ENCODE measurements around the gene EN2.
A peak's percentile ranks its signal among the peaks of the same experiment; 100 is the strongest.

EN2 gene

DNA sequence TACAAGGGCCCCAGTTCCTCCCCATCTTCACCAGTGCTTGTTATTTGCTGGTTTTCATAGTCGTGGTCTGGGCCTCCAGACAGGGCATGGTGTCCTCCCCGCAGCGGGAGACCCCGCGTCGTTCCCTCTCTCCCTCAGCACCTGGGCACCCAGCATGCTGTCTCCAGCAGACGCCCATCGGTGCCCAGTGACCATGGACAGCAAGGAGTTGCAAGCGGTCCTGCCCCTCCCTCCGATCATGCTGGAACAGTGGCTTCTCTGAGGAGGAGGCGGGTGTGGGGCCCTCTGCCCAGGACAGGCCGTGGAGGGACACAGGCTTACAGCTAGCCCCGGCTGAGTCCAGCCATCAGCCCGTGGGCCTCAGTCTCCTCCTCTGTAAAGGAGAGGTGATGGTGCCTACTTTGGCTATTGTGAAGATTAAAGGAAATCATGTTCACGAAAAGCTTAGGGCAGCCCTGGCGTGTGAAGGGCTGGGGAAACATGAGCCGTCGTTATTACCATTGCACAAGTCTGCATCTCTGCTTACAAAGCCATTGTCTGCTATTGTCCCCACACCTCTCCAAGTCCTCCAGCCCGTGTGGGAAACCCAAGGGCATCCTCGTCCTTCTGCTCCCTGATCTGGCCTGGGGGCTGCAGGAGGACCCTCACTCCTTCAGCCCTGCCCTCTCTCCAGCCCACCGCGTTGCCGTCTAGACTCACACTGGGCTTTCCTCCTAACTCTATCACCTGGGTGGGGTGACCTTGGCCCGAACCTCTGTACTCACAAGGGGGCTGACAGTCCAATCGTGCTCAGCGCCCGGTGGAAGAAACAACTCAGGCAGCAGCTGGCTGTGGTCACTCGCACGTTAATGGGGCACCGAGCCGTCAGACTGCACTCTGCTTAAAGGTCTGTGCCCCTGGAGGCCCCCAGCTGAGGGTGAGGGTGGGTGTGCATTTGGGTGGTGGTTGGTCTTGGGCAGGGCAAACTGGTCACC lies 29.9 kb downstream of the EN2 start:
- TF ChIP-seq ZNF274 (IDR thresholded peaks at IDR 0.05; ENCODE audit: low read depth, low read length): no peak

DNA sequence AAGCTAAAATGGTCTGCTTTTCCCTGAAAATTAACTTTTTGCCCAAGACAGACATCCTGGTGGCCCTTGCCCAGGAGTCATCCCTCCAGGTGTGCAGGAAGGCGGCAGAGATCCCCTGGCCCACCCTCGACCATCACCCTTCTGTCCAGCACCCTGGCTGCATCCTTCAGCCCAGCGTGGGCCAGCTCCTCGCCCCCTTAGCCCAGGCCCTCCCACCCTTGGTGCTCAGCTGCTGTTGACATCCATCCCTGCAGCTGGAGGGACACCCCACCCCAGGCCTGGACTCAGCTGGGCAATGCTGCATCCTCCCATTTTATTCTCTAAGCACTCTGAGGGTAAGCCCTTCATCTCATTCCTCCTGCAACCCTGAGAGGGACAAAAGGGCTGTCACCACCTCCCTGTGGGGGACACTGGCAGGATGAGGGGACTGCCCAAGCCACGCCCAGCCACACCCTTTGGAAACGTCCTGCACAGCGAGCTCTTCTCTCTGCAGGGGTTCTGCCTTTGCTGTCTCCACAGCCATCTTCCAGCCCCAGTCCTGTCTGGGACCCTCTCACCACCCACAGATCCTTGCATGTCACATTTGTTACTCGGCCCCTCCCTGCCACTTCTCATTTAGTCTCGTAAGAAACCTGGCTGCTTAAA lies 30.7 kb downstream of the EN2 start:
- TF ChIP-seq ZNF274 (IDR thresholded peaks at IDR 0.05; ENCODE audit: low read depth, low read length): no peak
- no peak overlapping the region for H3K4me3 ChIP-seq (ENCODE audit: low read length)

More for the DNA sequence above, 29.9 kb downstream of the EN2 start:
- no peak overlapping the region for H3K4me3 ChIP-seq (ENCODE audit: low read length)

DNA sequence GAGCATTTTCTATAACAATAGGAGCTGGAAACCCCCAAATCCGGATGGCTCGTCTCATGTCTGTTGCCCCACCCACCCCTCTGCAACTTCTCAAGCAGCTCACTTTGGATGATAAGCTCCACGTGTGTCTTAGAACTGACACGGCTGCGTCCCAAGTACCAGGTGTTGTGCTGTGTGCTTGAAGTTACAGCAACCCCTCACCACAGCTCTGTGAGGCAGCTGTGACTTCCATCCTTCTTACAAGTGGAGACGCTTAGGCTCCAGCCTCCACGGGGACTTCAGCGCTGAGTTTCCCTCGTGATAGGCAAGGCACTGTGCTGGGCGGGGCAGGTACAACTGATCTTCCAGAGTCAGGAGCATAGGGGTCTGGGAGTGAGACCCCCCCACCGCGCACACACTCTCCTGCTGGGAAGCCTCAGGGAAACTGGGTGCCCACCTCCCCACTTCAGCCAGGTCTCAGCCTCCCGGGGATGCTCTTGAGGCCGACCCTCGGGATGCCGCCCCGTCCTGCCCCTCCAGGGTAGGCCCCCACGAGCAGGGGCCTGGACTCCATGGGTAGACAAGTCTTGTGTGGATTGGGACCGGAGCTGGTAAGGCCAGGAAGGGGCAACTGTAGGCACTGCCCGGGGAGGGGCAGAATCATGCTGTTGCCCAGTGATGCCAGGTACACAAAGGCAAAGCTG lies 31.4 kb downstream of the EN2 start:
- H3K4me3 ChIP-seq (ENCODE audit: low read length): no peak overlapping the region
- no peak for TF ChIP-seq ZNF274 (IDR thresholded peaks at IDR 0.05; ENCODE audit: low read depth, low read length)

DNA sequence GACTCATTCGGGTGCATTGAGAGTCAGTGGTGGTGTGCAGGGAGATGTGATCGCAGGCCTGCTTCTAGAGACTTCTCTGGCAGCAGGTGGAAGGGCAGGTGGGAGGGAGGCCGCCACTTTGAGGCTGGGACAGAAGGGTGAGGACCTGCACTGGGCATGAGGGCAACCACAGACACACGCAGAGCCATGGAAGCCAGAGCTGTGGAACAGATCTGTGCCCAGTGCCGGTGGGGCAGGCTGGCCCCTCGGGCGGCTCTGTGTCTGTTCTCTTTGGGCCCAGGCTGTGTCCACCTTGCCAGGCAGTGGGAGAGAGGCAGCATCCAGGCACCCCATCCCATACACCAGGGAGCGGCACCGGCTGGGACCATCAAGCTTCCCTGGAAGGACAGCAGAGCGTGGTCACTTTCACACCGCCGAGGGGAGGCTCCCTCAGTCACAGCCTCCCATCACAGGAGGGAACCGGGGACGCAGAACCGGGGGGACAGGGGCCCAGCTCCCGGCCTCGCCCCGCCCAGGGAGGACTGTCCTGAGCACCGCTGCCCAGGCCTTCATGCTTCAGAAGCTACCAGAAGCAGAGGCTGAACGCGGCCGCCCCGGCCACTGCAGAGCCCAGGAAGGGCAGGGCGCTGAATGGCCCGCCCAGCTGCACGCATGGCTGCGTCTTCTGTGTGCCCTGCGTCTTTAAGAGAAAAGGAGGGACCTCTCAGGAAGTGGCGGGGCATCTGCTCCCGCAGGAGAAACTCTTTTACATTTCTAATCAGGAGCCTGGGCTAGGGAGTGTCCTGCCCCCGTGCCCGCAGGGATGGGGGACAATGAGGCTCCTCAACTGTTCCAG lies 32.1 kb downstream of the EN2 start:
- peak overlapping the region; percentile 13; the same call in 1 of the 2 replicates for H3K4me3 ChIP-seq (ENCODE audit: low read length)
- no peak for TF ChIP-seq ZNF274 (IDR thresholded peaks at IDR 0.05; ENCODE audit: low read depth, low read length)

DNA sequence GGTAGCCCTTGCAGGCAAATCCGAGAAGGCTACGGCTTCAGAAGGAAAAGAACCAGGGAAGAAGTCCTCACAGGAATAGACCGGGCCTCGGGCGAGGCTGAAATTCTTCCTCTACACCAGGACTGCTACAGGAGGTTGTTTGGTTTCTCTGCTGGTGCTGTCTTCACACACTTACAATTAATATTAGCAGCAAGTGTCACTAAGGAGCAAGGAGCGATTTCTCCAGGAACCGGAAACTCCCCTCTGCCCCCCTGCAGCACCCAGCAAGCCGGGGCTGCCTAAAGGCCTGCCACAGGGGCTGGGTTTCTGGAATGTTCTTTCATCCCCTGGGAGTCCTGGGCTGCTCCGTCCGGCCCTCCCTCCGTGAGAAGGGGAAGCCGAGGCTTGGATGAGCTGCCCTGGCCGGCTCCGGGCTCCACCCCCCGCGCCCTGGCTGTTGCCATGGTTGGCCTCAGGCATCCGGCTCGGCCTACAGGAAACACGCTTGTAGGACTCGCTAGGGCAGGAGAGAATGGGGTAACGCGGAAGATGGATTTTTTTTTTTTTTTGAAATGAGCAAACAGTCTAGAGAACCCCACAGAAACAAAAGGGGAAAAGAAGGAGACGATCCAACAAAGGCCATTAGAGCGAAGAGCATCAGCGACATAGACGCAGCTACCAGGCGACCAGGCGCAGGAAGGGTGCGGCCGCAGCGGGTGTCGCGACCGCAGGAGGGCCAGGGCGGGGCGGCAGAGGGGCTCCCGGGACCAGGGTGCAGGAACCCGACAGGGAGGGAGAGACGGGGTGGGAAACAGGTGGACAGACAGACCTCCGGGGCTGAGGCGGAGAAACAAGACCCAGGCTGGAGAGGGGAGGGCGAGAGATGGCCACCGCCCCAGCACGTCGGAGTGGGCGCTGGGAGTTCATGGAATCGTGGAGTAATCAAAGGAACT lies 33.0 kb downstream of the EN2 start:
- TF ChIP-seq ZNF274 (IDR thresholded peaks at IDR 0.05; ENCODE audit: low read depth, low read length): no peak
- H3K4me3 ChIP-seq (ENCODE audit: low read length): peak overlapping the region; percentile 13; the same call in 1 of the 2 replicates

DNA sequence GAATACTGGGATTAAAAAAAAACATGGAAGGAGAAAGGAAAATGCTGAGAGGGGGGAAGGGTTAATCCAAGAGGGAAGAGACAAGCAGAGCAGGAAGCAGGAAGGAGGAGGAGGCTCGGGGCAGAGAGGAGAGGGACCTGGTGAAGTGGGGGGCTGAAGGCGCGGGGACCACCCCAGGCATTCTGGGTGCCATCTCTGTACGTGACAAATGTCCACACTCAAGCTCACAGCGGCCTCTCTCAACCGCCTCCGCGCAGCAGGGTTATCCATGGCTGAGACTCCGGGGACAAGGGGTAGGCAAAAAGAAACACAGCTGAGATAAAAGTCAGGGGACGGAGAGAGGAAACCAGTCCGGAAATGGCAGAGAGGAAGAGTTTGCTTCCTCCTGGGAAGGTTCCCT lies 33.9 kb downstream of the EN2 start:
- no peak overlapping the region; the same call in 1 of the 2 replicates for H3K4me3 ChIP-seq (ENCODE audit: low read length)

DNA sequence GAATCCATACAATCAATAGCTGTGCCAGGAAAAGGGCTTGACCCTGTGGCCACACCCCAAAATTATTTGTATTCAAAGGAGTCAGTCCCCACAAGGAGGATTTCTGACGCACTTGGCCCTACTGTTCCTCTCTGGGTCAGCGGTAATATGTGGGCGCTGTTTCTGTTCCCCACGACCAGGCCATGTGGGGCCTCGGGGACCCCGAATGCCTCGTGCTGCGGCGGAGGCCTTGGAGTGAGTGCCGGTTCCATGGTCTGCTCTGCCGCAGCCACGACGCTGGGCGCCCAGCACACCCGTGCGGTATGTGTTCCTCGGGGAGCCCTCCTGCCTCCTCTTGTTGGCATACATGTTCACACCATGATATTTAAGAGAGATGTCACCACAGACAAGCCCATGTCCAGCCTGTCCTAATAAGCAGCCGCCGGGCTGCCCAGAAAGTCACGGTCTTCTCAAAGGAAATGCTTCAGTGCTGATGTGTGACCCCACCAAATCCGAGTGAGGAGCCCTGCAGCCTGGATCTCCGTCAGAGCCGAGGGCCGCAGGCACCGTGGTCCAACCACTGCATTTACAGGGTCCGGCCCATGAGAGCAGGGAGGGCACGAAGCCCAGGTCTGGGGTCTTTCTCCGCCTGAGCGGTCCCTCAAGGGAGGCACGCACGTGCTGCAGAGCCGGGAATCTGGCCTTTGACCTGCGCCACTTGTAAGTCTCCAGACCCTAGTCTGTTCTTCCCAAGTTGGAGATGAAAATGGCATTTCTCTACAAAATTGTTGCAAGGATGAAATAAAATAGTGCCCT lies 36.0 kb downstream of the EN2 start:
- no peak overlapping the region for H3K4me3 ChIP-seq (ENCODE audit: low read length)
- no peak for TF ChIP-seq ZNF274 (IDR thresholded peaks at IDR 0.05; ENCODE audit: low read depth, low read length)

More for the DNA sequence above, 33.9 kb downstream of the EN2 start:
- no peak for TF ChIP-seq ZNF274 (IDR thresholded peaks at IDR 0.05; ENCODE audit: low read depth, low read length)

DNA sequence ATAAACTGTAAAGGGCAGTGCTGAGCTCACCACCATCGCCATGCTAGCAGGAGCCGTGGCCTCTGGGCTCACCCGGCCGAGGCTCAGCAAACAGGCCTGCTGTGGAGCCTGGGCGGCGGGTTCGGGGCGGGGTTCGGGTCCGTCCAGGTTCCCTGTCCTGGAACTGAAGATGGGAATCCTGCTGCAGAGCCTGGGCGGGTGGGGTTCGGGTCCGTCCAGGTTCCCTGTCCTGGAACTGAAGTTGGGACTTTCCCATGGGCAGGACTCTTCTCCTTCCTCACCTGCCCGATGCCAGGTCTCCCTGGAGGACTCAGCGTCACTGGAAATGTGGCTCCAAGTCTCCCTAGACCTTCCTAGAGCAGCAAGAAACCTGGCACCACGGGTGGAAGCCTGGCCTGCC lies 36.6 kb downstream of the EN2 start:
- no peak overlapping the region for H3K4me3 ChIP-seq (ENCODE audit: low read length)
- TF ChIP-seq ZNF274 (IDR thresholded peaks at IDR 0.05; ENCODE audit: low read depth, low read length): no peak

DNA sequence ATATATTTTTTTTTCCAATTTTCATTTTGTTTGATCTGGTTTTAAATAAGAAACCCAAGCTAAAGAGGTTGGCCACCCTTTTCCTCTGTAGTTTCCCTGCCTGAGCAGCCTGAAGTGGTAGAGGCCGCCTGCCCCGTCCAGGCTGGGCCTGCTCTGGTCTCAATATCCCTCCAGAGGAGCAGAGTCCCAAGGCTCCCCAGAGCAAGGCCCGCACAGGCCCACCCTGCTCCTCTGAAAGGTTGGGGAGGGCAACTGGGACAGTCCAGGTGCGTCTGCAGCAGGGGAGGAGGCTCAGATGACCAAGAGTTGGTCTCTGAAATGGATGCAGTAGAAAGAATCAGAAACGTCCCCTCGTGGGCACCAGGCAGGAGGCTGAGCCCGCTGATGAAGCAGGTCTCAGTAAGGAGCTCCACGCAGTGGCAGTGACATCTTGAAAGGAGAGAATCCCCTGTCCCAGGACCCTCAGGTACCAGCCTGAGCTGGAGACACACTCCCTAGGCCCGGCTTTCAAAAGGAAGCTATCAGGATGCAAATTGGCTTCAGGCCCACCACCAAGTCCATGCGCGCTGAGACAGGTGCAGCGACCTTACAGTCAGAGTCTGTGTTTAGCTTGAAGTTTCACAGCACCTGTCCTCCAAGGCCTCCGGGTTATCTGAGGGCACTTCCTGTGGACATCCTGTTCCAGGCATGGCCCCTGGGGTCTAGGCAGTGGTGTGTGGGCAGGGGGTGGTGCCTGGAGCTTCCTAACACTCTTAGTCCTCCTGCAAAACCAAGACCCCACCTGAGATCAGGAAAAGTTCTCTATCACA lies 37.7 kb downstream of the EN2 start:
- H3K4me3 ChIP-seq (ENCODE audit: low read length): no peak overlapping the region
- no peak for TF ChIP-seq ZNF274 (IDR thresholded peaks at IDR 0.05; ENCODE audit: low read depth, low read length)

DNA sequence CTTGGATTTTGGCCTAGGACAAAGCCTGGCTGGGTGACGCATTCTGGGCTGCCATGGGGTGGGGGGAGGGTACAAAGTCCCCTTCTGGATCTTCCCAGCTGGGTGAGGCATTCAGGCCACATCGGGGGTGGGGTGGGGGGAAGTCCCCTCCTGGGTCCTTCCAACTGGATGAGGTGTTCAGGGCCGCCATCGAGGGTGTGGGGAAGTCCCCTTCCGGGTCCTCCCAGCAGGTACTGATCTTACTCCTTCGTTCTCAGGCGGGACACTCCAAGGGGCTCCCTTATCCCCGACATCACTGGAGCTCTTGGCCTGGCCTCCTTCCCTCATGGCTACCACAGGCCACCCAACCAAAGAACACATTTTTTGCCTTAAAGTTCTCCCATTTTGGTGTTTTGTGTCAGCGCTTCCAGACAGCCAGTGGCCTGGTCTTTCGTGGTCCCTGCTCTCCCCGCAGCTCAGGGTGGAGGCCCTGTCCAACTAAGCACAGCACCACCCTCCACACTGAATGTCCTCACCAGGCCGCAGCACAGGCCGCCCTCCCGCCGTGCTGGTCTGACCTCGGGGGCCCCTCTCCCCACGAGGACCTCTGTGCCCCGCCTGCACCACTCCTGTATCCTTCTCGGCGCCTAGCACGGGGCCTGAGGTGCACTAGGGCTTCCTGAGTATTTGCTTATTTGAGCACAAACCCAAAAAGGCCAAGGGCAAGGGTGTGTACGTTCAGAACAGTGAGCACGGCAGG lies 38.5 kb downstream of the EN2 start:
- H3K4me3 ChIP-seq (ENCODE audit: low read length): no peak overlapping the region
- TF ChIP-seq ZNF274 (IDR thresholded peaks at IDR 0.05; ENCODE audit: low read depth, low read length): no peak
